Liver (tissue), 3 donors: ENCODE results near the gene TCF7L1.

Experiments used
- EGR1 ChIP-seq, 2 donors: IDR thresholded peaks; 2 replicates each; pipeline ENCODE4 v1.6.1; 2016 to 2018; ENCODE audit warnings: antibody characterized with exemption in 2 of 2, low read depth in 2 of 2
- FOXA1 ChIP-seq: IDR thresholded peaks from 2 replicates; pipeline ENCODE4 v1.6.1; 2016; ENCODE audit warnings: antibody characterized with exemption
- GABPA ChIP-seq, 2 donors: IDR thresholded peaks in 1 of 2; conservative IDR thresholded peaks in 1 of 2; 2 replicates each; pipeline ENCODE4 v1.6.1; 2016; ENCODE audit warnings: antibody characterized with exemption in 2 of 2, mild to moderate bottlenecking in 1 of 2, moderate library complexity in 1 of 2
- HNF4G ChIP-seq: IDR thresholded peaks from 2 replicates; pipeline ENCODE4 v1.6.1; 2016; ENCODE audit warnings: antibody characterized with exemption
- JUND ChIP-seq, 2 donors: IDR thresholded peaks; 2 replicates each; pipeline ENCODE4 v1.6.1; 2016; ENCODE audit warnings: antibody characterized with exemption in 2 of 2
- RAD21 ChIP-seq, 2 donors: IDR thresholded peaks; 2 replicates each; pipeline ENCODE4 v1.6.1; 2016; ENCODE audit warnings: antibody characterized with exemption in 2 of 2, mild to moderate bottlenecking in 2 of 2
- RXRA ChIP-seq, 2 donors: IDR thresholded peaks; 2 replicates each; pipeline ENCODE4 v1.6.1; 2017 to 2018; ENCODE audit warnings: antibody characterized with exemption in 2 of 2, mild to moderate bottlenecking in 1 of 2
- TAF1 ChIP-seq: conservative IDR thresholded peaks from 2 replicates; pipeline ENCODE4 v1.6.1; 2016; ENCODE audit warnings: antibody characterized with exemption, mild to moderate bottlenecking
- YY1 ChIP-seq: IDR thresholded peaks from 2 replicates; pipeline ENCODE4 v1.6.1; 2016; ENCODE audit warnings: antibody characterized with exemption, mild to moderate bottlenecking
- TF ChIP-seq, protein P1 (sequence below): fragments of 150-350 bp; IDR thresholded peaks from 2 replicates; pipeline ENCODE4 v1.5.1; 2017; ENCODE audit warnings: improper control_type of control experiment, low read depth, low read length; ENCODE audit not compliant: missing input control
- TF ChIP-seq, protein P2 (sequence below): IDR thresholded peaks from 2 replicates; pipeline ENCODE4 v1.6.1; 2016; ENCODE audit warnings: antibody characterized with exemption
- TF ChIP-seq, protein P3 (sequence below): IDR thresholded peaks from 2 replicates; pipeline ENCODE4 v1.6.1; 2016; ENCODE audit warnings: antibody characterized with exemption, mild to moderate bottlenecking
- TF ChIP-seq, protein P4 (sequence below): IDR thresholded peaks from 2 replicates; pipeline ENCODE4 v1.6.1; 2016; ENCODE audit warnings: antibody characterized with exemption
- TF ChIP-seq, protein P5 (sequence below): IDR thresholded peaks from 2 replicates; pipeline ENCODE4 v1.6.1; 2016; ENCODE audit warnings: antibody characterized with exemption
- donor health status: healthy.
- donor health status: healthy.

DNA sequence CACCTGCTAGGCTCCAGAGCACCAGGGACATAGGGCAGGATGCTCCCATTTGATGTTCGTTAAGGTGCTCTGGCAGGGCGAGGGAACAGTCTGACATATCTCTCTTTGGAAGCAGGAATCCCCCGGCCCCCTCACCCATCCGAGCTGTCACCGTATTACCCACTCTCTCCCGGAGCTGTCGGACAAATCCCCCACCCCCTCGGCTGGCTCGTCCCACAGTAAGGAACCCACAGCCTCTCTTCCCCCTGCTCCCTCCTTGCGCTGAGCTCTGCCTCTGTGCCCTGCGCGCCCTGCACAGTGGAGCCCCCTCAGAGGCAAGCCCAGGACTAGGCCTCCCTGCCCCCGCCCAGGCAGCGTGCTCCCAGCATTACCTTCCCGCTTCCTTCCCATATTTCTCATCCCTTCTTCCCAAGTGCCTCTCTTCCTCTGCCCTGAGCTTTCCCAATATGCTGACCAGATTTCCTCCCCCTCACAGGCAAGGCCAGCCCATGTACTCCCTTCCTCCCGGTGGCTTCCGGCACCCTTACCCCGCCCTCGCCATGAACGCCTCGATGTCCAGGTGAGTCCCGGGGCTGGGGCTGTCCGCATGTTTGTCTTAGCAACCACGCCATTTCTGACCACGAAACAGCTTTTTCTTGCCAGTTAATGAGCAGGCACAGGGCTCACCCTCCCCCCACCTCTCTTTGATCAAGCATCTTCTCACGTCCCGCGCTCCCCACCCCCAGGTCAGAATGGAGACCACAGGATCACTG lies 170.8 kb downstream of the TCF7L1 start:
- TF ChIP-seq, protein P1, sequence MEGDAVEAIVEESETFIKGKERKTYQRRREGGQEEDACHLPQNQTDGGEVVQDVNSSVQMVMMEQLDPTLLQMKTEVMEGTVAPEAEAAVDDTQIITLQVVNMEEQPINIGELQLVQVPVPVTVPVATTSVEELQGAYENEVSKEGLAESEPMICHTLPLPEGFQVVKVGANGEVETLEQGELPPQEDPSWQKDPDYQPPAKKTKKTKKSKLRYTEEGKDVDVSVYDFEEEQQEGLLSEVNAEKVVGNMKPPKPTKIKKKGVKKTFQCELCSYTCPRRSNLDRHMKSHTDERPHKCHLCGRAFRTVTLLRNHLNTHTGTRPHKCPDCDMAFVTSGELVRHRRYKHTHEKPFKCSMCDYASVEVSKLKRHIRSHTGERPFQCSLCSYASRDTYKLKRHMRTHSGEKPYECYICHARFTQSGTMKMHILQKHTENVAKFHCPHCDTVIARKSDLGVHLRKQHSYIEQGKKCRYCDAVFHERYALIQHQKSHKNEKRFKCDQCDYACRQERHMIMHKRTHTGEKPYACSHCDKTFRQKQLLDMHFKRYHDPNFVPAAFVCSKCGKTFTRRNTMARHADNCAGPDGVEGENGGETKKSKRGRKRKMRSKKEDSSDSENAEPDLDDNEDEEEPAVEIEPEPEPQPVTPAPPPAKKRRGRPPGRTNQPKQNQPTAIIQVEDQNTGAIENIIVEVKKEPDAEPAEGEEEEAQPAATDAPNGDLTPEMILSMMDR: no peak
- TF ChIP-seq, protein P2, sequence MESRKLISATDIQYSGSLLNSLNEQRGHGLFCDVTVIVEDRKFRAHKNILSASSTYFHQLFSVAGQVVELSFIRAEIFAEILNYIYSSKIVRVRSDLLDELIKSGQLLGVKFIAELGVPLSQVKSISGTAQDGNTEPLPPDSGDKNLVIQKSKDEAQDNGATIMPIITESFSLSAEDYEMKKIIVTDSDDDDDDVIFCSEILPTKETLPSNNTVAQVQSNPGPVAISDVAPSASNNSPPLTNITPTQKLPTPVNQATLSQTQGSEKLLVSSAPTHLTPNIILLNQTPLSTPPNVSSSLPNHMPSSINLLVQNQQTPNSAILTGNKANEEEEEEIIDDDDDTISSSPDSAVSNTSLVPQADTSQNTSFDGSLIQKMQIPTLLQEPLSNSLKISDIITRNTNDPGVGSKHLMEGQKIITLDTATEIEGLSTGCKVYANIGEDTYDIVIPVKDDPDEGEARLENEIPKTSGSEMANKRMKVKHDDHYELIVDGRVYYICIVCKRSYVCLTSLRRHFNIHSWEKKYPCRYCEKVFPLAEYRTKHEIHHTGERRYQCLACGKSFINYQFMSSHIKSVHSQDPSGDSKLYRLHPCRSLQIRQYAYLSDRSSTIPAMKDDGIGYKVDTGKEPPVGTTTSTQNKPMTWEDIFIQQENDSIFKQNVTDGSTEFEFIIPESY: no peak
- TF ChIP-seq YY1: no peak
- TF ChIP-seq RAD21 (IDR thresholded peaks at IDR 0.05): no peak
- TF ChIP-seq, protein P3, sequence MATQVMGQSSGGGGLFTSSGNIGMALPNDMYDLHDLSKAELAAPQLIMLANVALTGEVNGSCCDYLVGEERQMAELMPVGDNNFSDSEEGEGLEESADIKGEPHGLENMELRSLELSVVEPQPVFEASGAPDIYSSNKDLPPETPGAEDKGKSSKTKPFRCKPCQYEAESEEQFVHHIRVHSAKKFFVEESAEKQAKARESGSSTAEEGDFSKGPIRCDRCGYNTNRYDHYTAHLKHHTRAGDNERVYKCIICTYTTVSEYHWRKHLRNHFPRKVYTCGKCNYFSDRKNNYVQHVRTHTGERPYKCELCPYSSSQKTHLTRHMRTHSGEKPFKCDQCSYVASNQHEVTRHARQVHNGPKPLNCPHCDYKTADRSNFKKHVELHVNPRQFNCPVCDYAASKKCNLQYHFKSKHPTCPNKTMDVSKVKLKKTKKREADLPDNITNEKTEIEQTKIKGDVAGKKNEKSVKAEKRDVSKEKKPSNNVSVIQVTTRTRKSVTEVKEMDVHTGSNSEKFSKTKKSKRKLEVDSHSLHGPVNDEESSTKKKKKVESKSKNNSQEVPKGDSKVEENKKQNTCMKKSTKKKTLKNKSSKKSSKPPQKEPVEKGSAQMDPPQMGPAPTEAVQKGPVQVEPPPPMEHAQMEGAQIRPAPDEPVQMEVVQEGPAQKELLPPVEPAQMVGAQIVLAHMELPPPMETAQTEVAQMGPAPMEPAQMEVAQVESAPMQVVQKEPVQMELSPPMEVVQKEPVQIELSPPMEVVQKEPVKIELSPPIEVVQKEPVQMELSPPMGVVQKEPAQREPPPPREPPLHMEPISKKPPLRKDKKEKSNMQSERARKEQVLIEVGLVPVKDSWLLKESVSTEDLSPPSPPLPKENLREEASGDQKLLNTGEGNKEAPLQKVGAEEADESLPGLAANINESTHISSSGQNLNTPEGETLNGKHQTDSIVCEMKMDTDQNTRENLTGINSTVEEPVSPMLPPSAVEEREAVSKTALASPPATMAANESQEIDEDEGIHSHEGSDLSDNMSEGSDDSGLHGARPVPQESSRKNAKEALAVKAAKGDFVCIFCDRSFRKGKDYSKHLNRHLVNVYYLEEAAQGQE: no peak
- TF ChIP-seq TAF1: no peak
- no peak for TF ChIP-seq HNF4G
- TF ChIP-seq GABPA (IDR thresholded peaks at IDR 0.05 in 1 of 2, conservative IDR thresholded peaks at IDR 0.05 in 1 of 2): no peak
- no peak for TF ChIP-seq JUND (IDR thresholded peaks at IDR 0.05)
- TF ChIP-seq RXRA (IDR thresholded peaks at IDR 0.05): no peak
- no peak for TF ChIP-seq FOXA1
- TF ChIP-seq, protein P4, sequence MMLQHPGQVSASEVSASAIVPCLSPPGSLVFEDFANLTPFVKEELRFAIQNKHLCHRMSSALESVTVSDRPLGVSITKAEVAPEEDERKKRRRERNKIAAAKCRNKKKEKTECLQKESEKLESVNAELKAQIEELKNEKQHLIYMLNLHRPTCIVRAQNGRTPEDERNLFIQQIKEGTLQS: no peak
- TF ChIP-seq, protein P5, sequence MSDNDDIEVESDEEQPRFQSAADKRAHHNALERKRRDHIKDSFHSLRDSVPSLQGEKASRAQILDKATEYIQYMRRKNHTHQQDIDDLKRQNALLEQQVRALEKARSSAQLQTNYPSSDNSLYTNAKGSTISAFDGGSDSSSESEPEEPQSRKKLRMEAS: no peak
- no peak for TF ChIP-seq EGR1 (IDR thresholded peaks at IDR 0.05; ENCODE audit: low read depth in 2 of 2)
